PC-3 (cell line): Measurements from ENCODE around the gene CDHR3.

Experiments used
- CTCF ChIP-seq: fragments of 300-600 bp; sonication (generic); conservative IDR thresholded peaks from 2 replicates; pipeline ENCODE4 v1.5.1; 2017; ENCODE audit warnings: antibody characterized with exemption, low read depth, mild to moderate bottlenecking, low read length
- EZH2 ChIP-seq: fragments of 300-600 bp; sonication (generic); IDR thresholded peaks from one replicate; pipeline ENCODE4 v1.6.1; 2017; ENCODE audit warnings: antibody characterized with exemption, mild to moderate bottlenecking, low read length; ENCODE audit not compliant: unreplicated experiment
- EZH2phosphoT487 ChIP-seq: fragments of 300-600 bp; sonication (generic); IDR thresholded peaks from 2 replicates; pipeline ENCODE4 v1.6.1; 2018; ENCODE audit warnings: mild to moderate bottlenecking, antibody characterized with exemption, low read length, borderline replicate concordance

DNA sequence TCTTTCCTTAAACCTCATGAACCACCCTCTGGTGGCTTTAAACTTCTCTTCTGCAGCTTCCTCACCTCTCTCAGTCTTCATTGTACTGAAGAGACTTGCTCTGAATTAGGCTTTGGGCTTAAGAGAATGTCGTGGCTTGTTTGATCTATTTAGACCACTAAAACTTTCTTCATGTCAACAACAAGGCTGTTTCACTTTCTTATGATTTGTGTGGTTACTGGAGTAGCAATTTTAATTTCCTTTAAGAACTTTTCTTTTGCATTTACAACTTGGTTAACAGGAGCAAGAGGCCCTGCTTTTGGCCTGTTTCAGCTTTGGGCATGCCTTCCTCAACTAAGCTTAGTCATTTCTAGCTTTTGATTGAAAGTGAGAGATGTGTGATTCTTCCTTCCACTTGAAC is 38.1 kb upstream of the CDHR3 start:
- TF ChIP-seq EZH2 (no peak), CTCF (no peak), EZH2phosphoT487 (no peak)
